ENCODE results near the gene PRSS38. TPM values are rescaled to one million over a fixed set of nuclear protein-coding genes. Genes with fewer than 3 reads are reported as not detected.

Gene PRSS38
- total RNA-seq, 4 donors from 2014 or later: not detected

- ATAC-seq (ENCODE audit: low FRiP score) (no peak), DNase-seq (ENCODE audit: low spot score) (peak; percentile 18)
- TF ChIP-seq CTCF (IDR thresholded peaks at IDR 0.05): no peak
Measured at GRCh38 chr1:227886503-227886961, 71.1 kb downstream of the PRSS38 start.

- TF ChIP-seq CTCF (IDR thresholded peaks at IDR 0.05): no peak
- peak; percentile 22 for DNase-seq (ENCODE audit: low spot score)
- ATAC-seq (ENCODE audit: low FRiP score): peak; percentile 17
Measured at GRCh38 chr1:227886993-227887696, 71.7 kb downstream of the PRSS38 start.

GRCh38 chr1:227887697-227888403, 72.4 kb downstream of the PRSS38 start:
- ATAC-seq (ENCODE audit: low FRiP score): no peak
- DNase-seq (ENCODE audit: low spot score): peak; percentile 19
- TF ChIP-seq CTCF (IDR thresholded peaks at IDR 0.05): no peak

GRCh38 chr1:227888404-227889046, 73.0 kb downstream of the PRSS38 start:
- ATAC-seq (ENCODE audit: low FRiP score) (no peak), DNase-seq (ENCODE audit: low spot score) (peak; percentile 6)
- no peak for TF ChIP-seq CTCF (IDR thresholded peaks at IDR 0.05)

- DNase-seq (ENCODE audit: low spot score) (peak; percentile 12), ATAC-seq (ENCODE audit: low FRiP score) (no peak)
- TF ChIP-seq CTCF (IDR thresholded peaks at IDR 0.05): no peak
Measured at GRCh38 chr1:227889047-227889862, 73.8 kb downstream of the PRSS38 start.

GRCh38 chr1:227889863-227890405, 74.5 kb downstream of the PRSS38 start:
- no peak for ATAC-seq (ENCODE audit: low FRiP score)
- TF ChIP-seq CTCF (IDR thresholded peaks at IDR 0.05): no peak

More at GRCh38 chr1:227889863-227890405, 74.5 kb downstream of the PRSS38 start:
- DNase-seq (ENCODE audit: low spot score): peak; percentile 6

Measured in omental fat pad (tissue), 4 donors.